Measurements from ENCODE around the gene DPYSL3. TPM values are rescaled to one million over a fixed set of nuclear protein-coding genes. Genes with fewer than 3 reads are reported as not detected.

Gene DPYSL3
- total RNA-seq, 2 experiments from 2014 or later: not detected

GRCh38 chr5:147532156-147532555 is 22.3 kb upstream of the DPYSL3 start:
- DNase-seq: no peak
- POLR2A ChIA-PET: no interaction called here
- Mint-ChIP-seq H3K36me3 (no peaks in the 10 kb centered on the region), H3K4me3 (no peak overlapping the region), H3K9me3 (peaks cover 1% of the 10 kb centered on the region), H3K4me1 (no peaks in the 10 kb centered on the region), H3K27me3 (no peaks in the 10 kb centered on the region), H3K27ac (no peak overlapping the region)
- no peak for ATAC-seq (ENCODE audit: low read depth)

- Mint-ChIP-seq H3K9me3 (peaks cover 1% of the 10 kb centered on the region), H3K27me3 (no peaks in the 10 kb centered on the region), H3K4me1 (no peaks in the 10 kb centered on the region), H3K36me3 (no peaks in the 10 kb centered on the region), H3K27ac (no peak overlapping the region), H3K4me3 (no peak overlapping the region)
- POLR2A ChIA-PET: no interaction called here
- no peak for DNase-seq
- ATAC-seq (ENCODE audit: low read depth): no peak
These were observed 20.9 kb upstream of the DPYSL3 start for GRCh38 chr5:147530530-147531389.

DNA sequence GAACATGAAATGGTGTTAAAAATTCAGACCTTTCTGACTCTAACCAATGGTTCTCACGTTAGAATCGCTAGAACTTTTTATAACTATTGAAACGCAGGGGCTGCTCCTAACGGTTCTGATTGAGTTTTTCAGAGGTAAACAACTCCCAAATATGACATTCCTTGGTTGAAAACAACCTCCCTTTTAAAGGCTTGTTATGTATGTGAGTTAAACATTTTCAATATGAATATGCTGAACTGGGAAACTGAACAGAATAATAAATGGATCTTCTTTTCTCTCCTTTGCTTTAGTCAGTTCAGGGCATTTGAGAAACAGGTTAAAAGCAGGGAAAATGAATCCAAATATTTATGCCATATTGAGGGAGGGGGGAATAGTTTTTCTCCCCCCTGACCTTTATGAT is 13.2 kb upstream of the DPYSL3 start:
- no peak overlapping the region for H3K27ac Mint-ChIP-seq
- no peaks in the 10 kb centered on the region for H3K27me3 Mint-ChIP-seq
- DNase-seq: no peak
- H3K9me3 Mint-ChIP-seq: no peaks in the 10 kb centered on the region
- H3K4me1 Mint-ChIP-seq: no peaks in the 10 kb centered on the region
- no peak for ATAC-seq (ENCODE audit: low read depth)
- H3K36me3 Mint-ChIP-seq: no peaks in the 10 kb centered on the region
- POLR2A ChIA-PET: no interaction called here
- no peak overlapping the region for H3K4me3 Mint-ChIP-seq

- POLR2A ChIA-PET: no interaction called here
These were observed 12.6 kb upstream of the DPYSL3 start for GRCh38 chr5:147522435-147522834.

DNA sequence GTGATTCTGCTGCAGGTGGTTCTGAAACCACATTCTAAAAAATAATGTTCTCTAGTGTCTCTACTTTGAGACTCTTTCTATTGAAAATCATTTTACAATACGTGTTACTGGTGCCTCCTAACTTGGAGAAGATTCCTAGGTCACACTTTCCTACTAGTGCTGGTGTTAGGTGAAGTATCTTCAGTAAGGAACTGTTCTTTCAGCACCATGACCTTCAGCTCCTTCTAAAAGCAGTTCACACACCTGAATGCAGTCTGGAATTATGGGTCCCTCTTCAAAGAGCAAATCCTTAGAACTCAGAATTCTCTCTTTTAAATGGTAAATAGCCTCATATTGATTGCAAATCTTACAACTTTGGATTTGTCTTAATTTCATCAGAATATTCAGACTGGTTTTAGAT is 10.6 kb upstream of the DPYSL3 start:
- ATAC-seq (ENCODE audit: low read depth) (no peak), DNase-seq (no peak)
- no peaks in the 10 kb centered on the region for H3K4me1 Mint-ChIP-seq
- POLR2A ChIA-PET: no interaction called here
- no peak overlapping the region for H3K27ac Mint-ChIP-seq
- H3K9me3 Mint-ChIP-seq: no peaks in the 10 kb centered on the region
- H3K27me3 Mint-ChIP-seq: peaks cover 3% of the 10 kb centered on the region
- no peaks in the 10 kb centered on the region for H3K36me3 Mint-ChIP-seq
- H3K4me3 Mint-ChIP-seq: no peak overlapping the region

More at GRCh38 chr5:147522435-147522834, 12.6 kb upstream of the DPYSL3 start:
- H3K4me3 Mint-ChIP-seq: no peak overlapping the region
- no peaks in the 10 kb centered on the region for H3K9me3 Mint-ChIP-seq
- no peak overlapping the region for H3K27ac Mint-ChIP-seq
- no peaks in the 10 kb centered on the region for H3K36me3 Mint-ChIP-seq
- DNase-seq: no peak
- H3K27me3 Mint-ChIP-seq: no peaks in the 10 kb centered on the region
- no peak for ATAC-seq (ENCODE audit: low read depth)
- H3K4me1 Mint-ChIP-seq: no peaks in the 10 kb centered on the region

DNA sequence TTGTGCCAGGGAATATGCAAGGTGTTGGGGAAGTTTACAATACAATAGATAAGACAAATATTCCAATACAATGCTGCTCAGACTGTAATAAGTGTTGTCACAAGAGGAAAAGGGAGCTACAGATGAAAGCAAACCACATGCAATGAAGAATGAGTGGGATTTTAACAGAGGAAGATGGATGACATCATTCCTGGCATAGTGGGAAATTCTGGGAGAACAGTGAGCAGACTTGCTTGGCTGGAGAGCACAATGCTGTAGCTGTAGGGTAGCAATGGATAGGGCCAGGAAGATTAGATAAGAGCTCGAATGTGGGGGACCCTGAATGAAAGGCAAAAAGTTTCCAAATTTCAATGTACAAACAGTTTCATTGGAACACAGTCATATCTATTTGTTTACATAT is 9.5 kb upstream of the DPYSL3 start:
- DNase-seq (no peak), ATAC-seq (ENCODE audit: low read depth) (no peak)
- H3K9me3 Mint-ChIP-seq: no peaks in the 10 kb centered on the region
- POLR2A ChIA-PET: no interaction called here
- H3K4me1 Mint-ChIP-seq: no peaks in the 10 kb centered on the region
- H3K4me3 Mint-ChIP-seq: no peak overlapping the region
- H3K36me3 Mint-ChIP-seq: no peaks in the 10 kb centered on the region
- H3K27me3 Mint-ChIP-seq: peaks cover 3% of the 10 kb centered on the region
- no peak overlapping the region for H3K27ac Mint-ChIP-seq

GRCh38 chr5:147517383-147517782 is 7.5 kb upstream of the DPYSL3 start:
- Mint-ChIP-seq H3K27me3 (peaks cover 3% of the 10 kb centered on the region), H3K9me3 (no peaks in the 10 kb centered on the region), H3K4me1 (no peaks in the 10 kb centered on the region), H3K4me3 (no peak overlapping the region), H3K36me3 (no peaks in the 10 kb centered on the region), H3K27ac (no peak overlapping the region)
- DNase-seq (no peak), ATAC-seq (ENCODE audit: low read depth) (no peak)
- POLR2A ChIA-PET: no interaction called here

DNA sequence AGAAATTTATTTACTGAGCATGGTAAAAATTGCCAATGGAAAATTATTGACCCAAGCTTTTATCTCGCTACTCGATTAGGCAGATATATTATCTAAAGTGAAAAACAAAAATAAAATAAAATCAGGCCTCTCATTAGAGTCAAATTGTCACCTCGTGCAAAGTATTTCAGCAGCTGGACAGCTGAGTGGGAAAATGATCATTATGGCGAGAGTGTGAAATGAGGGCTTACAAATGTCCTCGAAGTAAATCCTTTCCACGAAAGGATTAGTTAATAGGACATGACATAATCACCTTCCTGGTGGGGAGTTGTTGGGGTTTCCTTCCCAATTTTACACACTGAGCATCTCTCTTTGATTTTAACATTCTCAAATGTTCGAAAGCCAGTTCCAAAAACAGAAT is 5.4 kb upstream of the DPYSL3 start:
- ATAC-seq (ENCODE audit: low read depth): no peak
- H3K36me3 Mint-ChIP-seq: no peaks in the 10 kb centered on the region
- POLR2A ChIA-PET: no interaction called here
- peaks cover 11% of the 10 kb centered on the region for H3K27me3 Mint-ChIP-seq
- no peak overlapping the region for H3K4me3 Mint-ChIP-seq
- no peak for DNase-seq
- H3K4me1 Mint-ChIP-seq: no peaks in the 10 kb centered on the region
- no peaks in the 10 kb centered on the region for H3K9me3 Mint-ChIP-seq
- no peak overlapping the region for H3K27ac Mint-ChIP-seq

GRCh38 chr5:147512659-147513379 is 3.0 kb upstream of the DPYSL3 start:
- POLR2A ChIA-PET: no interaction called here
- no peak overlapping the region for H3K4me3 Mint-ChIP-seq
- peaks cover 31% of the 10 kb centered on the region for H3K27me3 Mint-ChIP-seq
- H3K4me1 Mint-ChIP-seq: peaks cover 2% of the 10 kb centered on the region
- ATAC-seq (ENCODE audit: low read depth) (no peak), DNase-seq (no peak)
- H3K36me3 Mint-ChIP-seq: no peaks in the 10 kb centered on the region
- no peak overlapping the region for H3K27ac Mint-ChIP-seq
- no peaks in the 10 kb centered on the region for H3K9me3 Mint-ChIP-seq

- Mint-ChIP-seq H3K27ac (no peak overlapping the region), H3K27me3 (peaks cover 28% of the 10 kb centered on the region), H3K36me3 (no peaks in the 10 kb centered on the region), H3K9me3 (no peaks in the 10 kb centered on the region), H3K4me3 (no peak overlapping the region), H3K4me1 (peaks cover 2% of the 10 kb centered on the region)
- DNase-seq (no peak), ATAC-seq (ENCODE audit: low read depth) (no peak)
- POLR2A ChIA-PET: no interaction called here
These were observed 1.0 kb upstream of the DPYSL3 start for GRCh38 chr5:147510885-147511284.

DNA sequence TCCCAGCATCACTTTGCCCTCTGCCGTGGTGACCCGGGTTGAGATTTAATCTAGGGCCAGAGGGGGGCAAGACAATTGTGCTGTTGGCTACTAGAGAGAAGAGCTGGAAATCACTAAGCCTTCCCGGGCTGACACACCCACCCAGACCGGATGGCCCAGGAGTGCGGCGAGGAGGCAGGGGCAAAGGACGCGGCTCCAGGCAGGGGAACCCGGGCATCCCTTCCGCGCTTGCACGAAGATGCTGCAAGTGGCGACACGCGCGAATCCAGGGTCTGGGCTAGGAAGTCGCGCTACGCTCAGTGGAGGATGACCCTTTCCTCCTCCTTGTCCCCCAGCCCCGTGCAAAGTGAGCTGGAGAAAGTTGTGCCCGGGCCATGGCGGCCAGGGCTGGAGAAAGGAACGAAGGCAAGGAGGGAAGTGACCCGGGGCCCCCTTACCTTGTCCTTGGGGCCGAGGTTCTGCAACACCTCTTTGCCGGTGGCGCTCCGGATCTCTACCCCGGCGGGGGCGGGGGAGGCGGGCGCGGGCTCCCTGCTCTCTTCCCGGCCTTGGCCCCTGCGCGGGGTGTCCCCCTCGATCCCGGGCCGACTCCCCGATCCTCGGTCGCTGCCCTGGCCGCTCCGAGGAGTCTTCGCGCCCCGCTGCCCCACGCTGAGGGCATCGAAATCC is 693 bp downstream of the DPYSL3 start:
- Mint-ChIP-seq H3K4me1 (peaks cover 2% of the 10 kb centered on the region), H3K9me3 (no peaks in the 10 kb centered on the region), H3K27me3 (peaks cover 28% of the 10 kb centered on the region), H3K4me3 (no peak overlapping the region), H3K36me3 (no peaks in the 10 kb centered on the region), H3K27ac (peak overlapping the region; percentile 16)
- POLR2A ChIA-PET: no interaction called here
- no peak for DNase-seq
- no peak for ATAC-seq (ENCODE audit: low read depth)

DNA sequence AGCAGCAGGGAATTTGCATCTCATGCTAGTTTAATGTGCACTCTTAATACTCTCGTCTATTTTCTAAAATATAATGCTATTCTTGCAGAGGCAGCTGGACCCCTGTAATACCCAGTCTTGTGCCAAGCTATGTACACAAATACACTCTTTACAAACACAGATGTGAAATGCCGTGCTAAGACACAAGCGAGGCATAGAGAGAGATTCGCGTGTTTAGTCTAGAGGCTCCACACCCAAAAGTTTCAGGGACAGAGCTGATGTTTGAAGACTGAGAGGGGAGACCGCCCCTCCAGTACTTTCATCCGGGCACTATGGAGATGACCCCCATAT is 1.2 kb downstream of the DPYSL3 start:
- H3K4me1 Mint-ChIP-seq: peaks cover 2% of the 10 kb centered on the region
- ATAC-seq (ENCODE audit: low read depth) (no peak), DNase-seq (no peak)
- no peaks in the 10 kb centered on the region for H3K36me3 Mint-ChIP-seq
- H3K27ac Mint-ChIP-seq: peak overlapping the region; percentile 16
- peaks cover 28% of the 10 kb centered on the region for H3K27me3 Mint-ChIP-seq
- POLR2A ChIA-PET: no interaction called here
- no peak overlapping the region for H3K4me3 Mint-ChIP-seq
- no peaks in the 10 kb centered on the region for H3K9me3 Mint-ChIP-seq

DNA sequence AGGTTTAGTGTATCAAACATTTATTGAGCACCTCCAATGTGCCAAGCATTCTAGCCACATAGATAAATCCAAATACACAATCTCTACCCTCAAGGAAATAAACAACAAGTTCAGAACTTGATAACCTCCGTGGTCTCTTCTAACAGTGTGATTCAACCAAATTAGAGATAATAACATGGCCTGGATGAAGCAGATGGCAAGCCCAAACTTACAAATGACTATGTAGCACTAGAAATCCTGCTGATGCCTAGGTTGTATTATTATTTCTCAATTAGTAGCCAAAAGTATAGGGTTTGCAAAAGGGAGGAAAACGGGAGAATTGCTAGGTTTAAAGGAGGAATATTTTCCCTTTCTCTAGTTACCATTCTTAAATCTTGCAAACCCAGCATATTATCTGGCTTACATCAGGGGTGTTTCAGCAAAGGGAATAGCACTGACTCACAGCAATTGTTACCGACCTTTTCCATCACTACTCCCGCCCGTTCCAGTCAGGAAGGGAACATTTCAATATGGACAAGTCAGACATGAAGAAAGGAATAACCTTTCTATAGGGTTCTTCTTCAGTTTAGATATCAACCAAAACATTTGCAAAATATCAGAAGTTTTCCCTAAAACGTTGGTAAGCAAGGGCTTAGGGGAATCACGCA is 2.3 kb downstream of the DPYSL3 start:
- Mint-ChIP-seq H3K27ac (no peak overlapping the region), H3K4me1 (peaks cover 2% of the 10 kb centered on the region), H3K9me3 (no peaks in the 10 kb centered on the region), H3K4me3 (no peak overlapping the region), H3K27me3 (peaks cover 28% of the 10 kb centered on the region), H3K36me3 (no peaks in the 10 kb centered on the region)
- ATAC-seq (ENCODE audit: low read depth) (no peak), DNase-seq (no peak)
- POLR2A ChIA-PET: no interaction called here
